Activated gamma-delta T cell treated with anti-CD3 and anti-CD28 coated beads, Interleukin-2, amount 50 U/mL, for 16 hours (primary cell): Measurements from ENCODE around the gene CALHM2.
"Not testable (repeated sequence)": the region's sequence is repeated elsewhere in the genome, so short reads cannot be mapped to it uniquely, and the experiment has no call there.

Experiments
- DNase-seq: peaks from one replicate; pipeline ENCODE4 v3.0.0-alpha.2; 2020; ENCODE audit warnings: low read depth

The CALHM2 gene

DNA sequence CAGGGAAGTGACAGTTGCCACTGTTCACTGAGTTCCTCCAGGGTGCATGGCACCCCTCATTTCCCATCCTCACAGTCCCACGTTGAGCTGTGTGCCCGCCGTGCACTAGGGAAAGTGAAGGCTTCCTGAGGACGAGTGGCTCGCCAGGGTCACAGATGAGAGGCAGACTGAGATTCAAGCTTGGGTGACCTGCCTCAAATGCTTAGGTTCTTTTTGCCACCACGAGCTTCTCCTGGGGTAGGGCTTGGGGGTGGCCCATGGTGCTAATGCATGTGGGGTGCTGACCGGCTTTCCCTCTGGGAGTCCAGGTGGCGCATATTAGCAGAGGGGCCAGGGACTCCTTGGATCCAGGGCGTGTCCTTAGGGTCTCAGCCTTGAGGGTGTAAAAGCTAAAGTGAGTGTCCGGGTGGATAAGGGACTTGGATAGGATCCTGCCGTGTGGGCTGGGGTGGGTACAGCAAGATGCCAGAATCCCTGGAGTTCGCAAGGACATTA is 1.9 kb downstream of the CALHM2 start:
- no peak for DNase-seq

DNA sequence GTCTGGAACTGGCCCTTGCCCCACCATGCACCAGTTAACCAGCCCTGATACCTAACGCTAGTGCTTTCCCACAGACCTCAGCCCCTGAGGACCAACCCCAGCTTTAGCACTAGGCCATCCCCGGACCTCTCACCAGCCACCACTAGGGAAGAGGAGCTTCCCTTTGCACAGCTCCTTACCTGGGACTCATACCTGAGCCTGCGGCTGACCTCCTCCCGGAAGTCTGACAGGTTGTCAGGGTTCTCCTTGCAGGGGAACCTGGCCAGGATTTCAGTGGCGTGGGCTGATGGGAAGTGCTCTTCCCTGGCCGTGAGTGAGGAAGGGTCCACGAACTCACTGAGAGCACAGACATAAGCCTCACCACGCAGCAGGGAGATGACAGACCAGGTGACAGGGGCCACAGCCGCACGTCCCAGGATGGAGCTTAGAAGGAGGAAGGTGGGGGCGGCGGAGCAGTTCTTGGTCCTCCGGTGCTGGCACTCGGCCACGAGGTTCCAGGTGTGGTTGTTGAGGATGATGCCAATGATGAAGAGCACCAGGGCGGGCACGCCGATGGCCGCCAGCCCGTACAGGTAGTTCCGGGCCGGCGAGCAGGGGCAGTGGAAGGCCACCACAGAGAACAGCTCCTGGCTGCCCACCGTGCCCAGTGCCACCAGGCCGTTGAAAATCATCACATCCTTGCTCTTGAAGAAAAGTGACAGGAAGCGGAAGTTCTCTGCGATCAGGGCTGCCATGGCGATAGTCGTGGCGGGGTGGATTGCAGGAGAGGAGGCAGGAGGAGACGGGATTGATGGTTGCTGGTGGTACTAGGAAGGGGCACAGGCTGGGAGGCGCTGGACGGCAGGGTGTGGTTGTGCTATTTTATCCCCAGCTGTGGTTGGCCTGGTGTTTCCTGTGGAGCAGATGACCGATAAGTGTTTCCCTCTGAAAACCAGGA is 2.7 kb downstream of the CALHM2 start:
- no peak for DNase-seq

DNA sequence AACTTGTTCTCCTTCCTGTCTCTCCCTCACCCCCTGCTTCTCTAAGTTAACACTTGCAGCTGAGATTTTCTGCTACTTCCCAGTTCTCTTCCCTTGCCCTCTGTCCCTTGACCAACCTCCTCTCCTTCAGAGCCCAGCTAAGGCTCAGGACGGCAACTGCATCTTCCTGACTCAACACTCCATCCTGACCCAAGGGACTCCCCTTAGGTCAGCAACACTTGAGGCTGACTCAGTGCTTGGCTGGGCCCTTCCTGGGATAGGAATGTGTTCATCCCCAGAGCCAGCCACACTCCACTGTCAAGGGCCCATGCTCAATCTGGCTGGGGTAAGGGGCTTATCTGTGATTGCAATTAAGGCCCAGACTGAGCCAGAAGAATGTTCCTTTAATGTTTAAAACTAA is 3.4 kb downstream of the CALHM2 start:
- no peak for DNase-seq

DNA sequence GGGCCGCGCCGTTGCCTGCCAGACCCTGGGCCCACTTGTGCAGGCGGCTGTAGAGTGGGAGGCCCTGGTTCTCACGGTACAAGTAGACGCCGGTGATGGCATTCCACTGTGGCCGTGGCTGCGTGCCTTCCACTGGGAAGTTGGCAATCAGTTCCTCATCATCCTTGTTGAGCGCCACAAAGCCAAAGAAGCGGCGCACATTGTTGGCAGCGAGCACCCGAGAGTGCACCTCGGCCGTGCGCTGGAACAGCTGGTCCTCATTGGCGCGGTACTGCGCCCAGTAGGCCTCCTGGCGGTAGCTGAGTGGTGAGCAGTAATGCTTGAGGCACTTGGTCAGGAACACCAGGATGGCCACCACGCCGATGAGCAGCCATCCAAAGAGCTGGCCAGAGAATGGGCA is 5.0 kb downstream of the CALHM2 start:
- no peak for DNase-seq

DNA sequence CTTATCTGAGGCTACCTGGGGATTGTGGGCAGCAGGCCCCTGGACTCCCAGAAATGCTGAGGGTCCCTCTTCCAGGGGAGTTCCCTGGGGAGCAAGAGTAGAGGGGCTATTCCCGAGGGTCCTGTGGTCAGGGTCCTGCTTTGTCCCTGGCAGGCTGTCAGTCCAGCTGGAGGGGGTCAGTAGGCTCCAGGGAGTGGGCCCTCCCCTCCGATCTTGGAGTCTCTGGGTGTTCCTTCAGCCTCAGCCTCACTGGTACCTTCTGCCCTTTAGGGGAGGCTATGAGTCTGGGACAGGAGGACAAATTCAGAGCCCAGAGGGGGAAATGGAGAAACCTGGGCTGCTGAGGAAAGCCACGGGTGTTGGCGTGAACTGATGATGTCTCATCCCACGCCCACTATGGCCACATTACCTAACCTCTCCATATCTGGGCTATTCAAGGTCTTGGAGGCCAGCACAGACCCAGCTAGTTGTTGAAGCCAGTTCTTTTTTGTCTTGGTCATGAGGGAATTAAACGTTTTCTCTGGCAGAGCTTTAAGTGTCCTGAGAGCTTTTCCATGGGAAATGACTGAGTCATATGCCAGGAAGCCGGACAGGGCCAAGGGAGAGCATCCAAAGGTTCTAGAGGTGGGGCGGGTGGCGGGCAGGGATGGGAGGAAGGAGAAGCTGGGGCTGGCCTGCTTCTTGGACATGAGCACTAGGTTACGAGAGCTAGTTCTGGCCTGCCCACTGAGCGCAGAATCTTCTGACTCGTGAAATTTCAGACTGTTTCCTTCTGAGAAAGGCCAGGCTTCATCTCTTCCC is 6.2 kb downstream of the CALHM2 start:
- DNase-seq: no peak

DNA sequence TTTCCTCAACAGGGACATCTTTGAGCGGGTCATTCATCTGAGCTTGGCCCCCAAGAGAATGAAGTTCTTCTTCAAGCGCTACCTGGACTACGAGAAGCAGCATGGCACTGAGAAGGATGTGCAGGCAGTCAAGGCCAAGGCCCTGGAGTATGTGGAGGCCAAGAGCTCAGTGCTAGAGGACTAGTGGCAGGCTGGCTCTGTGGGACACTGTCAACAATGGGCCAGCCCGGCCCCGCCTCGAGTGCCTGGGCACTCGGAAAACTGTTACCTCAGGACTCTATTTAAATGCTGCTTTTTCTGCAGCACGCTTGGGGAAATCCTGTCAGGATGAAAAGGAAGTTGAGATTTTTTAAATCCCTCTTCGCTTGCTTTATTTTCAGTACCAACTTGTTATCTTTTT is 6.8 kb downstream of the CALHM2 start:
- DNase-seq: no peak

DNA sequence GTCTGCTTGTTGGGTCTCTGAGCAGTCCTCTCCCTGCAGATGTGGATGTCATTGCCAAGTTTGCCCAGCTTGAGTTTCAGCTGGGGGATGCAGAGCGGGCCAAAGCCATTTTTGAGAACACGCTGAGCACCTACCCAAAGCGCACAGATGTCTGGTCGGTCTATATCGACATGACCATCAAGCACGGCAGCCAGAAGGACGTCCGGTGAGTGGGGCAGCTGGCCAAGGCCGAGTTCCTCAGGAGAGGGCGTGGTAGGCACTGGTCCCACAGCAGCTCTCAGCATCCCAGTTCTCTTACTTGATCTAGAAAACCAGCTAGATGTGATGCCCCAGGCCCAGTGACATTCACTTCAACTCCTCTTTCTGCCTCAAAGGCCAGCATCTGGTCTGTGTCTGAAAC is 7.7 kb downstream of the CALHM2 start:
- no peak for DNase-seq

DNA sequence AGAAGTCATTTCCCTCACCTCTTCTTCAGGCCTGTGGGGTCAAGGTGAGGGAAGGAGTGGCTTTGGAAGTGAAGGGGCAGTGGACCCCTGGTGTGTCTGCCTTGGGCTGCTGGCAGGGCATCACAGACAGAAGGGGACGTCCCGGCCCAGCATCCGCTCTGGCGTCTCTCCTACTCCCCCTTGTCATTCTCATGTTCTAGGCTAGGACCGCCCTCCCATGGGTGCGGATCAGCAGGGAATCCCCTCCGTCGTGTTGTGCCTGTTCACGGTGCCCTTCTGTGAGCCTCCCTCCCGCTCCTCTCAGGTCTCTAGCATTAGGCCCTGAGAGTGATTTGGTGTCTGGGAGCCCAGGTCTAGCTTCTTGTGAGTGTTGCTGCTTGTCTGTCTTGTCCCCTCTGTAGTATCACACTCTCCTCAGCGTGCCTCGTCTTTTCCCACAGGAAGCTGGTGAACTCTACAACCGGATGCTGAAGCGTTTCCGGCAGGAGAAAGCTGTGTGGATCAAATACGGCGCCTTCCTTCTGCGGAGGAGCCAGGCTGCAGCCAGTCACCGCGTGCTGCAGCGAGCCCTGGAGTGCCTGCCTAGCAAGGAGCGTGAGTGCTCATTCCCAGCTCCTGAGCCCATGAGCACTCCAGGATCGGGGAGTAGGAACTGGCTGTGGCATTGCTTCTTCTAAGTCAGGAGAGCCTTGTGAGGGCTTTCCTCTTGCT is 8.5 kb downstream of the CALHM2 start:
- no peak for DNase-seq

DNA sequence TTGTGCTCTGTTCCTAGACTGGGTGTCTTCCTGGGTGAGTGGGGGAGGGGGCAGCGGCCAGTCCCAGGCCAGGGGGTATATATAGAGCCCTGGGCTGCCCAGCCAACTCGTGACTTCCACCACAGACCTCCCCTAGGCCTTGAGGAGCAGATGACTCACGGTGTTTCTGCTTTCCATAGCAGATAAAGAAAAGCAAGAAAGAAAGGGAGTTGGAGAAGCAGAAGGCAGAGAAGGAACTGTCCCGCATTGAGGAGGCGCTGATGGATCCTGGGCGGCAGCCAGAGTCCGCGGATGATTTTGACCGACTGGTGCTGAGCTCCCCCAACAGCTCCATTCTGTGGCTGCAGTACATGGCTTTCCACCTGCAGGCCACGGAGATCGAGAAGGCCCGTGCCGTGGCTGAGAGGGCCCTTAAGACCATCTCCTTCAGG is 10.1 kb downstream of the CALHM2 start:
- no peak for DNase-seq

DNA sequence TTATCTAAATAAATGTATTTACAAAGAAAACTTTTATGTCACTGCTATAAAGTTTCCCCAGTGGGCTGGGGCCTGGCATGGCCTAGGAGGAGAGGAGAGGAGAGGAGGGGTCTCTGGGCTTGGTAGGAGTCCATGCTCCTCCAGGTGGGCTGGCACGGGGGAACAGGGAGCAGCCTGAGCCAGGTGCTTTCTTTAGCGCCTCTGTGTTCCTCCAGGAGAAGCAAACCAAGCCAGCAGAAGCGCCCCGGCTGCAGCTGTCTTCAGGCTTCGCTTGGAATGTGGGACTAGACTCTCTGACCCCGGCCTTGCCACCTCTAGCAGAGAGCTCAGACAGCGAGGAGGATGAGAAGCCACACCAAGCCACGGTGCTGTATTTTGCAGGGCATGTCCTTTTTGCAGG is 10.6 kb downstream of the CALHM2 start:
- DNase-seq: no peak

DNA sequence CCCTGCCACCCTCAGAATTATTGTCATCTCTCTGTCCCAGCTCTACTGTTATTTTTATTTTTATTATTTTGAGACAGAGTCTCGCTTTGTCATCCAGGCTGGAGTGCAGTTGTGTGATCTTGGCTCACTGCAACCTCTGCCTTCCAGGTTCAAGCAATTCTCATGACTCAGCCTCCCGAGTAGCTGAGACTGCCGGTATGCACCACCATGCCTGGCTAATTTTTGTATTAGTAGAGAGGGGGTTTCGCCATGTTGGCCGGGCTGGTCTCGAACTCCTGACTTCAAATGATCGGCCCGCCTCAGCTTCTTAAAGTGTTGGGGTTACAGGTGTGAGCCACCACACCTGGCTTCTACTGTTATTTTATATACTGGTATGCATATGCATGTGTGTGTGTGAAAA is 11.0 kb downstream of the CALHM2 start:
- DNase-seq: no peak

DNA sequence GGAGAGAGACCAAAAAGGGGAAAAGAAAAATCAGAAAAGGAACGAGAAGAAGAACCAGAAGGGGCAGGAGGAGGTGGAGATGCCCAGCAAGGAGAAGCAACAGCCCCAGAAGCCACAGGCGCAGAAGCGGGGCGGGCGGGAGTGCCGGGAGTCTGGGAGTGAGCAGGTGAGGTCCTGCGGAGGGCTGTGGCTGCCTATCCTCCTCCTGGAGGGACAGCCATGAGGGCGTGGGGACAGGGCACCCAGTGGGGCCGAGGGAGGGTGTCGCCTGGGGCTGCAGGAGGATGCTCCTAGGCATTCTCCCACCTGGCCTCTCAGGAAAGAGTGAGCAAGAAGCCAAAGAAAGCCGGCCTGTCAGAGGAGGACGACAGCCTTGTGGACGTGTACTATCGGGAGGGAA is 11.8 kb downstream of the CALHM2 start:
- no peak for DNase-seq

DNA sequence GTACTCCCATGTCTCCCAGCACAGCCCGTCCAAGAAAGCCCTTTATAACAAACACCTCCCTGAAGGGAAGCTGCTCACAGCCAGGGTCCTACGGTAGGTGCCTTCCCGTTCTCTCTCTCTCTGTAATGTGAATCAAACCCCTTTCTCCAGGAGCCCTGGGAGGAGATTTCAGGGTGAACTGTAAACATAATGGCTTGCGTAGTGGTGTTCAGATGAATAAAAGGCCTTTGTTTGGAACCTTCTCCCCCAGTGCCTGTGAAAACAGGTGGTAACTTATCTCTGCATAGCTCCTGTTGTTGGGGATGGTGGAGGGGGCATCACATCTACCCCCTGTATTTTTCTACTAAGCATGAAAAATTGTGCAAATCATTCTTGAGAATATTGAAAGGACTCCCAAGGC is 12.4 kb downstream of the CALHM2 start:
- no peak for DNase-seq

DNA sequence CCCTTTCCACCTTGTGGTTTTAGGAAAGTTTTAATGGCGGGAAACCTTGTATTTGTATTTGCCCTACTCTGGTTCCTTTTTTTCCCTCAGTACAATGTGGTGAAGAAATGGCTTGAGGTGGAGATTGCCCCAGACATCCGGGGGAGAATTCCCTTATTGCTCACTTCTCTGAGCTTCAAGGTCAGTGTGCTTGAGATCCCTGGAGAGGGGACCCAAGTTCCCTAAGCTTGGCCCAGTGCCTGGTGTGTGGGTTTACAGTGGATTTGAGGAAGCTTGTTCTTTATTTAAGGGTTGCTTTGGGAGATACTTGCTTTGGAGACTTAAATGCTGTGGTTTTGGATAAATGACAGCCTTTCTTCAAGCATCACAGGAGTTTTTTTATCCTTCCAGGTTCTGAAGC is 18.3 kb downstream of the CALHM2 start:
- DNase-seq: no peak

DNA sequence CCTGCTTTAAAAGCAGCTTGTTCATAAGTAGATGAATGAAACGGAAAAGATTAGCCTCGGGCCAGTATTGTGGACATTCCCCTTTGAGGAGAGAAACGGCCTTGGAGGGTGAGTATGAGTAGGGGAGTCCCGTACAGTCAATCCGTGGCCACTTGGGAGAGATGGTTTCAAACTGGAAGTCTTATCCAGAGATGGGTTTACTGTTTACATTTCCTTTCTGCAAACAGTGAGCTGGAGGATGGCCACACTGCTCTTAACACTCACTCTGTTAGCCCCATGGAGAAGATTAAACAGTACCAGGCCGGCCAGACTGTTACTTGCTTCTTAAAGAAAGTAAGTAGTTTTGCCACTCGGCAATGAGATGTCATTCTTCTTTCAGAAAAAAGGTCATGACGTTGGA is 20.3 kb downstream of the CALHM2 start:
- DNase-seq: no peak

DNA sequence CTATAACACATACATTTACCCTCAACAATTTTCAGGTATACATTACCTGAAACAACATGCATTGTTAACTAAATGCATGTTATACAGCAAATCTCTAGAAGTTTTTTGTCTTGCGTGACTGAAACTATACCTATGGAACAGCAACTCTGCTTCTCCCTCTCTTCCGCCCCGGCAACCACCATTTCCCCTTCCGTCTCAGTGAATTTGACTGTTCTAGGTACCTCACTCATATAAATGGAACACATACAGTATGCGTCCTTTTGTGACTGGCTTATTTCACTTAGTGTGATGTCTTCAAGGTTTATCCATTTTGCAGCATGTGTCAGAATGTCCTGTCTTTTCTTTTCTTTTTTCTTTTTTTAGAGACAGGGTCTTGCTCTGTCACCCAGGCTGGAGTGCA is 22.5 kb downstream of the CALHM2 start:
- no peak for DNase-seq

DNA sequence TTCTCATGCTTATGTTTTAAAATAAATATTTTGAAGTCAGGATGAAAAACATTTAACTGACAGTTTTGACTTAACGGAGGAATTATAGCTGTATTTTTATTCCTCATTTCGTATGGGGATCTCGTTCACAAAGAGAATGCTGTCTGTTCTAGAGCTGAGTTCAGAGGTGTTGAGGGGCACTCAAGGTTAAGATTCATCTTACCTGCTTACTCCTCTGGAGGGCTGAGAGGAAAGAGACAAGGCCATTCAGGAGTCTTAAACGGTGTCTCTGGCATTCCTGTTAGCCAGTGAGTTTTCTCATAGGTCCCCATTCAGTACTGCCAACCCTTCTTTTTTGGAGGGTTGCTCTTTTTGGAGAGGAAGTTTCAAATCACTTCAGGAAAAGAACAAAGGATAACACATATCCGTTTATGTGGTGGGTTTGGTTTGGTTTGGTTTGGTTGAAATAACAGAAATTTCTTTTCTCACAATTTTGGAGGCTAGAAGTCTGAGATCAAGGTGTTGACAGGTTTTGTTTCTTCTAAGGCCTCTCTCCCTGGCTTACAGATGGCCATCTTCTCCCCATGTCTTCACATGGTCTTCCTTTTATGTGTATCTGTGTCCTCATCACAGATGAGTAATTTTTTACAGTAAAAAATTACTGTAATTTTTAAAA is 23.1 kb downstream of the CALHM2 start:
- DNase-seq: no peak

DNA sequence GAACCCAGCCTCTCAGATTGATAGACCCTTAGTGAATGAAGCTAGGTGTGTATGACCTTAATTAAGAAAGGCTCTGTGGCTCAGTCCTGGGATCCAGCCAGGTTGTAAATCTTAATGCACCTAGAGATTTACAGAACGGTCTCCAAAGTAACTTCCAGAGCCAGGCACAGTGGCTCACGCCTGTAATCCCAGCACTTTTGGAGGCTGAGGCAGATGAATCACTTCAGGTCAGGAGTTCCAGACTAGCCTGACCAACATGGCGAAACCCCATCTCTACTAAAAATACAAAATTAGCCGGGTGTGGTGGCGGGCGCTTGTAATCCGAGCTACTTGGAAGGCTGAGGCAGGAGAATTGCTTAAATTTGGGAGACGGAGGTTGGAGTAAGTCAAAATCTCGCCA is 24.3 kb downstream of the CALHM2 start:
- DNase-seq: no peak

DNA sequence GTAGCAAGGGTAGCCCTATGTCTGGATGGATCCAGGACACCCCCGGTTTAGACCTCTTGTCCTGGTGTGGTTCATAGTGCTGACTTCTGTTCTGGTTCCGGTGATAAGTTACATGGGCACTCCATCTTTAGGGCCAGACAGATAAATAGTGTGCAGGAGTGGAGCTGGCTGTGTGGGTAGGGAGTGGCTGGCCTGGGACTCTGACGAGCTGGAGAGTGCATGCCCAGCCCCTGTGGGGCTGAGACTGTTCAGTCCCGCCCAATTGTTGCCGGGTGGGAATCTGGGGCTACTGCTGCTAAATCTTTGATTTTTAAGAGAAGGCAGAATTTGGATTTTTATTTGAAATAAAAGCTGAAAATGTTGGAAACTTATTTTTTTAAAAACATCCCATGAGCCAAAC is 28.4 kb downstream of the CALHM2 start:
- DNase-seq: no peak

DNA sequence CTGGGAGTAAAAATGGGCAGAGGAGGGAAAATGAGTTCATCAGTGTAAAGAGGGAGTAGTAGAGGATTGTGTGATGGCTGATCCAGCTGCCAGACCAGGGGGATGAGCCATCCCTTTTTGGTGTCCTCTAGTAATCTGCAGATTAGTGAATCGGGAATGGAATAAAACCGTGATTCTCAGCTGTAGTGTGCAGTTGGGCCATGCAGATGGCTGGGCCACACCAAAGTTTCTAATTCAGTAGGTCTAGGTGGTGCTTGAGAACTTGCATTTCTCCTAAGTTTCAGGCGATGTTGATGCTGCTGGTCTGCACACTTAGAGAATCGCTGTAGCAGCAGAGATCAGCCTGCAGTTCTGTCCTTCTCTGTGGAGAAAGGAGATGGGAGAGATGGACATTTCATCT is 33.1 kb downstream of the CALHM2 start:
- no peak for DNase-seq

DNA sequence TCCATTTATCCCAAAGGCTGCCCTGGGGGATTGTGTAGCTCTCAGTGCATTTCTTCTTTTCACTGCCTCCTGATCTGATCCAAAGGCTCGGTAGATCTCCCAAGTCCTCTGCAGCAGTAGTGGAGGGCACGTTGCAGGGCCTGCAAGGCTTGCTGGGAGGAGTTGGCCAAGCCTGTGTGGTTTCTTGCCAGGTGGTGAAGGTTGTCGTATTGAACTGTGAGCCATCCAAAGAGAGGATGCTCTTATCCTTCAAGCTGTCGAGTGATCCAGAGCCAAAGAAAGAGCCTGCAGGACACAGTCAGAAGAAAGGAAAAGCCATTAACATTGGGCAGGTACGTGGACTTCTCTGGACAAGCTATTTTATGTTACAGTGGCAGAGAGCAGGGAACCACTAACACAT is 34.6 kb downstream of the CALHM2 start:
- DNase-seq: no peak

DNA sequence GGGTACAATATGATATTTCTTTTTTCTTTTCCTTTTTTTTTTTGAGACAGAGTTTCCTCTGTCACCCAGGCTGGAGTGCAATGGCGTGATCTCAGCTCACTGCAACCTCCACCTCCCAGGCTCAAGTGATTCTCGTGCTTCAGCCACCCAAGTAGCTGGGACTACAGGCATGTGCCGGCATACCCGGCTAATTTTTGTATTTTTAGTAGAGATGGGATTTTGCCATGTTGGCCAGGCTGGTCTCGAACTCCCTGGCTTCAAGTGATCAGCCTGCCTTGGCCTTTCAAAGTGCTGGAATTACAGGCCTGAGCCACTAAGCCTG is 35.1 kb downstream of the CALHM2 start:
- not testable (repeated sequence) for DNase-seq
